ENCODE data around the gene ELOVL2.
"Not testable (repeated sequence)": the region's sequence is repeated elsewhere in the genome, so short reads cannot be mapped to it uniquely, and the experiment has no call there.

ELOVL2 gene

GRCh38 chr6:11017090-11017489 is 27.0 kb downstream of the ELOVL2 start:
- no peak for DNase-seq

- no peak for DNase-seq
Measured at GRCh38 chr6:11016452-11016851, 27.7 kb downstream of the ELOVL2 start.

DNA sequence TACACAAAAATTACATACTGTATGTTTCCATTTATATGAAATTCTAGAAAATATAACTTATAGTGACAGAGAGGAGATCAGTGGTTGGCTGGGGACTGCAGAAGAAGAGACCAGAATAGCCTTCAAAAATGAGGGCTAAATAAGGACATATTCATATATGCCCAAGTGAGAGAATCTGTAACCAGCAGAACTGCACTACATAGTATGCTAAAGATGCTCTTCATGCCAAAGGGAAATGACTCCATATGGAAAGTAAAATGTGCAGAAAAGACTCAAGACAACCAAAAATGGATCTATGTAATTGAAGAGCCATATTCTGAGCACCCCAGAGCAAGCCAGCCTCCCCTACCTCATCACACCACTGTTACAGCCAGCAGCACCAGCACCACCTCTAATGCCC is 29.0 kb downstream of the ELOVL2 start:
- no peak for DNase-seq

GRCh38 chr6:11013721-11014070 is 30.4 kb downstream of the ELOVL2 start:
- no peak for DNase-seq

DNA sequence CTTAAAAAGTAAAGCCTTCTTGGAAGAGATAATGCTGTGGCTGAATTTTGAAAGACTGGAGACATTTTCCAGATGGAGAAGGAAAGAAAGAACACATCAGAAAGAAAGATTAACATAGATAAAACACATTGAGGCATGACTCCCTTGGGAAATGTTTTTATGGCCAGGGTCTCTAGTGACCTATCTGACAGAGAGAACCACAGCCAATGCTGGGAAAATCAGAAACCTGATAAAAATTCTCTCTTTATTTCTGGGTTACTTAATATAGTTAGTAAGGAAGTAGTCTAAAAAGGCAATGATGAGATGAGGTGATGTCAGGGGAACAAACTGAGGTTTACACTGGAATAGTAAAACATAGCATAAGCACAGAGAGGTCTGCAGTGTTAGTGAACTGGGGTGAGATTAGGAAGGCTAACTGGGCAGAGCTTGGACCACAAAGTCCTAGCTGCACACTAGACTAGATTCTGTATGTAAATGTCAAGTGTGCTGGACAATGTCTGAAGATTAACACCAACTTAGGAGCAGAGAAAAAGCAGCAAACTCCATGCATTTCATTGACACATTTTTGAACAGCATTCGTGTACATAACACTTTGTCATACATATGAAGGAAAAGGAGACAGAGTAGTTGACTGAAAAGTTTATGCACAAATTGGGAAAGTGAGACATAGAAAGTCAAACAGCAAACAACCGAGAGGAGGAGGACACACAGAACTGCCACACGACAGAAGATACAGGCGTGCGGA is 31.0 kb downstream of the ELOVL2 start:
- no peak for DNase-seq

DNA sequence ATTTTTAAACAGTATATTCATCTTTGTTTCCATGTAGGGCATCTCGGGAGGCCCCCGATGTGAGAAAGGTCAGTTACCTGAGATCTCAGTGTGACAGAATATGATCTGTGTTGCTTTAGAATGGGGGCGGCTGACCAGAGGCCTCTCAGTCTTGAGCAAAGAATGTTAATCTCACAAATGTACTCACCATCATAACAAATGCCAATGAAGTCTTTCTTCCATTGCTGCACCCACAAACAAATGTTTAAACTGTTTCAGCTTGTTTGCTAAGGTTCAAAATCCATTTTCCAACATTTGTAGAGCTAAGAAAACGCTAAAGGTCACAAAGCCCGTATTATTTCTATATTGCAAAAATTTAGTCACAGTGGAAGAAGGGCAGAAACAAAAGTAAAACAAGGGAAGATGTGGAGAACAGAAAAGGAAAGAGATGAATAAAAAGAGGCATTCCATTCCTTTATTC is 31.8 kb downstream of the ELOVL2 start:
- DNase-seq: no peak

- no peak for DNase-seq
Measured at GRCh38 chr6:11011787-11012234, 32.3 kb downstream of the ELOVL2 start.

DNA sequence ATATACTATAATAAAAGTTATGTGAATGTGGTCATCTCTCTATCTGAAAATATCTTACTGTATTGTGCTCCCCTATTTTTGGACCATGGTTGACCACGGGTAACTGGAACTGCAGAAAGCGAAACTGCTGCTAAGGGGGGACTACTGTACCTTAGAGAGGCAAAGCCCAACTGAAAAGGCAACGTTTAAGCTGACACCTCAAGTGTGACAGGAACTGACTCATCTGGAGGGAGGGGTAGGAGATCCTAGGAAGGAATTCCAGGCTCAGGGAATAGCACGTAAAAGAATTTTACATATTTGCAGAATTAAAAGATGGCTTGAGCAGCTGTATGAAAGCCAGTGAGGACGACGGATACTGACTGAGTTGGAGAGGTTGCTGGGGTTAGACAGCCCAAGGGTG is 34.8 kb downstream of the ELOVL2 start:
- no peak for DNase-seq

DNA sequence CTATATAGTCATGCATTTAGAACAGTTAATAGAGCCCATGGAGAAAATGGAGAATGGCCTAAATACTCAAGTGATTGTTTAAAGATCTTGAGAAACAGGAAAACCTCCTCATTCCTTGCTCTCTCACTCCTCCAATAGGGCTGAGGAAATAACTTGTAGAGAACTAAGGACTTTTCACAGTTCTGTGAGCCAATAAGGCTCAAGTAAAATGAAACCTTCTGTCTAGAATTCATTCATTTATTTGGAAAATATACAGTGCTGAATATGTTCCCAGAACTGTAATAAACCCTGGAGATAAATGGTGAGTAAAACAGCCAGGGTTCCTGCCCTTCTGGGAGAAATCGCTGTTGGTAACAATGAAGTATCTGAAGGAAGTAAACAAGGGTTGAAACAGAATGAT is 35.3 kb downstream of the ELOVL2 start:
- DNase-seq: no peak

DNA sequence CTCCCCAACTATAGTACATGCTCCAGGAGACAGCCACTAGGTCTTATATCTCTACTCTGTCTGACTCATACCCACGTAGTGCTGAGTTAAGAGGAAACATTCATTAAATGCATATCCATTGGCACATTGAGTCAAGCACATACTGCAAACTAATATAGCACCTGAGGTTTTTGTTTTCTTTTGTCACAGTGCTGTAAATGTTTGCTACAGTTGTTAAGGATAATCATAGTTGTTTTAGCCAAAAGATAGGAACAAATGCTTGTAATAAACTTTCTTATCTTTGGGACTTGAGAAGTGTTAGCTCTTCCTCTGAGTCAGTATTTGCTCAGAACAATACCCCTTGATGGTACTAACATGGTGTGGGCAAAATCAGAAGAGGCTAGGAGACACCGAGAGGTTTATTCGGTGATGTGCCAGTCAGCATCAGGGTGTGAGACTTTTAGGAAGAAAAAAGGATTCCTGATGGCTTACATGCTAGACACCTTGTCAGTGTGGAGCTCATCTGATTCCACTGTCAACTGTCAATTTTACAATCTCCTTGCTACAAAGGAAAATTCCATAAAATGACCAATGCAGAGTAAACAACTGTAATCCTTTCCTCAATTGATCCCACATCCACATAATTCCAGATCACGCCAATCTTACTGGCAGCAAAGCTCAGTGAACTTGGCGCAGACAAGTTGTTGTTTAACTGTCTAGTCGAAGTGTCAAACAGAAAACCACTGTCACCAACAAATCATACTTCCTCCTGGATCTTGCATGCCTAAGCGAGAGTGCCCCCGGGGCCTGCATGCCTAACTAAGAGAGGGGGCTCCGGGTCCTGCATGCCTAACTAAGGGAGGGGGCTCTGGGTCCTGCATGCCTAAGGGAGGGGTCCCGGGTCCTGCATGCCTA is 36.1 kb downstream of the ELOVL2 start:
- no peak for DNase-seq

DNA sequence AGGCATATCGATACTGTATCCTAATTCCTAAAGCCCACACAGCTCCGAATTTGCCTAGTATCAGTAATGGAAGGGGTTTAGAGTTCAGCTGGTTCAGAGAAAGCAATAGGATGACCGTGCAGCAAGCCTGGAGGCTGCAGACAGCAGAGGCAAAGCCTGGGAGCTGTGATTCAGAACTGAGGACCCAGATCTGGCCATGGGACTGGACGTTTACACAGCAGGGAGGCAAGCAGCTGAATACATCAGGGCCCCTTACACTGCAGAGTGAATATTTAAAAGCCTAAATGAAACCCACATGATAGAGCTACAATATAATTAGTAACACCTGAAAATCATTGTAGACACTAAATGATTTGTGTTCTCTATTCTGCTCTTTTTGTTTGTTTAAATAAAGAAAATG is 38.0 kb downstream of the ELOVL2 start:
- no peak for DNase-seq

GRCh38 chr6:11003297-11003696 is 40.8 kb downstream of the ELOVL2 start:
- not testable (repeated sequence) for DNase-seq

DNA sequence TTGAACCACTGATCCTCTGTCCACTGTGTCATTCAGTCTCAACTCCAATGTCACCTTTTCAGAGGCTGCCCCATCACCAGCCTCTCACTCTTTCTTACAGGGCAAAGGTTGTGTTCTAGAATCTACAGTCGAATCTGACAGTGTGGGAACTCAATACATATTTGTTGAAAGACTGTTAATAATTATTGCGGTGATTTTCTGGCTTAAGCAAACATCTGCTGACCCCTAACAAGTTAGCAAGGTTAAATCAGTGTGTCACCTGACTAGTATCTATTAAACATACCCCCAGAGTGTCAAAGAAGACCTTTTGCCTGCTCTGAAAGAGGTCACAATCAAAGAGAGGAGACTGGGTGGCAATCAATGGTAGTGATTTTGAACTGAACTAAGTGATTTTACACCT is 41.9 kb downstream of the ELOVL2 start:
- DNase-seq: no peak

DNA sequence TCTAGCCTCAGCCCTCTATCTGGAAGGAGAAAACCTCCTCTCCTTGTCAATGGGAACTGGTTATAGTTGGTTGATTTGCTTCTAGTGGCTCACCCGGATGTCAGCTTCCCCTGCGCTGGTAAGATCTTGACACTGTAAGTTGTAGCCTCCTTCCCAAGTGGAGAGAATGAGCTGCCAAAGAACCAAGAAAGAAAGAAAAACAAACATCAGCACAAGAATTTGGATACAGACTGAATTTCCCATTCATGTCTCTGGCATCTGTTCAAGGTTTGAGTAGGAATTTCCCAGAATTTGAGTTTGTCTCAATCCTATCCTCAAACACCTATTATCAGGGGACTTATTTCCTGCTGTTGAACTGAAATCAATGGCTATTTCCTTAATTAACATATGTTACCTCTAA is 44.1 kb downstream of the ELOVL2 start:
- no peak for DNase-seq

DNA sequence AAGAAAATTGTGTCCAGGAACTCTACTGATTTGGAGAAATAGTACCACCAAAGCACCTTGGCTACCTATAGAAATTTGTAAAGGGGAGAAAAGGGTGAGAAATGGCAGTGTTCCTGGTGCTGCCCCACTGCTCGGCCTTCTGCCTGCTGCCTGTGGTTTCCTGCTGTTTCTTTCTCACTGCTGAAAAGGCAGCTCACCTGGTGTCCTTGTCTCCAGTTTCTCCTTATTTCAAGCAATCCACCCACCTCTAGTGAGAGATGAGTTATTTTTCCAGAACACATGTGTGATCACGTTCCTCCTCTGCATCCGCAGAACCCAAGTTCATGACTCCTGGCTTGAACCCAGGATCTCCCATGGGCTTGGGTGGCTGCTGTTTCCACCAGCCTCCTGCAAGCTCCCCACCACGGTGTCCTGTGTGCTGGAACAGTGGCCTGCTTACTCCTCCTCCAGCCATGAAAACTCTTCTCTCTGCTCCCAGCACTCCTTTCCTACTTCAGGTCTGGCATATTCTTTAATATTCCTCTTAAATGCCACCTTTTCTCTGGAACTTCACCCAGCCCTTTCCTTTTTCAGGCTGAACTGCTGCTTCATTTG is 48.9 kb downstream of the ELOVL2 start:
- no peak for DNase-seq

DNA sequence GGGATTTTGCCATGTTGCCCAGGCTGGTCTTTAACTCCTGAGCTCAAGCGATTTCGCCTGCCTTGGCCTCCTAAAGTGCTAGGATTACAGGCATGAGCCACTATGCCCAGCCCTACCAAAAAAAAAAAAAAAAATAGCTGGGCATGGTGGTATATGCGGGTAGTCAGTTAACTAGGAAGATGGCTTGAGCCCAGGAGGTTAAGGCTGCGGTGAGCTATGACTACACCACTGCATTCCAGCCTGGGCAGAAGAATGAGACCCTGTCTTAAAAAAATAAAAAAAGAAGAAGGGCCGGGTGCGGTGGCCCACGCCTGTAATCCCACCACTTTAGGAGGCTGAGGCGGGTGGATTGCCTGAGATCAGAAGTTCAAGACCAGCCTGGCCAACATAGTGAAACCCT is 50.2 kb downstream of the ELOVL2 start:
- no peak for DNase-seq

DNA sequence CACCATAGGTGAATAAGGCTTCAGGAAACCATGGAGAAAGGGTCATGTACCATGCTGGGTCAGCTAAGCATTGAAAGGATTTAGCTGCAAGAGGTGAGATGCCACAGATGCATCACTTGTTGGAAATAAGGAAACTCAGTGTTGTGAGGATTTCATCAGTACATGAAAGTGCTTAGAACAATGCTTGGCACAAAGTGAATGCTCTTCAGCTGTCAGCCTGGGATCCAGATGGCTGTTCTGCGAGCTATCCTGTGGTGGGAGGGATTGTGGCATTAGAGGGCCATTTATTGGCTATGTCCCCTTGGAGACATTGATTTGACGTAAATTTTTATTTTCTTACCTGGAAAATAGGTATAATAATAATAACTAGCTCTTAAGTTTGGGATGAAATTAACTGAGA is 53.0 kb downstream of the ELOVL2 start:
- no peak for DNase-seq

DNA sequence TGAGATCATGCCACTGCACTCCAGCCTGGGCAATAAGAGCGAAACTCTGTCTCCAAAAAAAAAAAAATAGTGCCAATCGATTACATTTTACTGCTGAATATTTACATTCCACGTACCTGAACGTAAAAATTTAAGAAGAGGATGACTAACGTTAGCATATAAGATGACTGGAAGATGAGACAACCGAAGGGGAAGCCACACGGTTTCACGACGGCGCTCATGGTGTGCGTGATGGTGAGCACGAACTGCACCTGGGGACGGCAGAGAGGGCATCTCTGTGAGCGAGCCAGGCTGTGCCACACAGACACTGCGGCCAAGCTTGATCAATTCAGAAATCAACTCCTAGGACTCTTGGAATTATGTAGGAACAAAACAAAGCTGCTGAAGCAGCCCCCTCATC is 54.5 kb downstream of the ELOVL2 start:
- DNase-seq: no peak

GRCh38 chr6:10984959-10985358 is 59.1 kb downstream of the ELOVL2 start:
- DNase-seq: not testable (repeated sequence)

DNA sequence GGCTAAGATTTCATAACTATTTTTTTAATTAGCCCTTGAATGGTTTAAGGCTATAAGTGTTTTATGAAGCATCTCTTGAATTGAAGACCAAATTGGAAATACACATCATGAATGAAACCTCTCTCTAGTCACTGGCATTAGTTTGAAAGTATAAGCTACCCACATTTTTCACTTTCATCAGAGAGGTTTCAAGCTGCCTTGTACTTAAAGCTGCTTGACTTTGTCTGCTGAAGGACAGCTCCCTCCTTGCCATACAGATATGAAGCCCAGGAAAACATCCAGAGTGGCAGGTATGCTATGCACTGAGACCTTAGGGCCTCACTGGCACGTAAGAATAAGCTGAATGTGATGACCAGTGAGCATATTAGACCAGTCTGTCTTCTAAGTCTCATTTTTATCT is 62.7 kb downstream of the ELOVL2 start:
- DNase-seq: no peak

GRCh38 chr6:10979603-10980002 is 64.5 kb downstream of the ELOVL2 start:
- DNase-seq: no peak

DNA sequence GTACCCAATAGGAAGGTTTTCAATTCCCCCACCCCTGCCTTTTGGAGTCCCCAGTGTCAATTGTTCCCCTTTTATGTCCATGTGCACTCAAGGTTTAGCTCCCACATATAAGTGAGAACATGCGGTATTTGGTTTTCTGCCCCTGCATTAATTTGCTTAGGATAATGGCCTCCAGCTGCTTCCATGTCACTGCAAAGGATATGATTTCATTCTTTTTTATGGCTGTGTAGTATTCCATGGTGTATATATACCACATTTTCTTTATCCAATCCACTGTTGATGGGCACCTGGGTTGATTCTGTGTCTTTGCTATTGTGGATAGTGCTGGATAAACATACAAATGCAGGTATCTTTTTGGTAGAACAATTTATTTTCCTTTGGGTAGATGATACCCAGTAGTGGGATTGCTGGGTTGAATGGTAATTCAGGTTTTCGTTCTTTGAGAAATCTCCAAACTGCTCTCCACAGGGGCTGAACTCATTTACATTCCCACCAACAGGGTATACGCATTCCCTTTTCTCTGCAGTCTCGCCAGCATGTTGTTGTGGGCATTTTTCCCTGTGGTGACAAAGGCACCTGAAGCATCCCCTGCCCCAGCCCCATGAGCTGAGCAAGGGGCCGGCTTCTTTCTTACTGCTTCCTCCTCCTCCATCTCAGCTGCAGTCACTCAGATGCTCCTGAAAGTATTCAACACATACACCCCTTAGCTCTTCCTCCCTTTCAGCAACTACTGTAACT is 66.7 kb downstream of the ELOVL2 start:
- DNase-seq: no peak

GRCh38 chr6:10976571-10976970 is 67.5 kb downstream of the ELOVL2 start:
- no peak for DNase-seq

Data from CD4-positive, alpha-beta T cell treated with Interleukin-15 for 1 hour (primary cell).